CD14-positive monocyte (primary cell): ENCODE measurements around the gene PIP5K1B. TPM values are rescaled to one million over a fixed set of nuclear protein-coding genes. Genes with fewer than 3 reads are reported as not detected.

ENCODE experiments used
- DNase-seq, 3 donors: peaks; one replicate each; pipeline ENCODE4 v3.0.0-alpha.2; 2011 to 2022
- H2AFZ ChIP-seq: 2 replicates; pipeline ENCODE4 v1.6.0; 2012; ENCODE audit warnings: mild to moderate bottlenecking, low read depth, low read length, inconsistent platforms; ENCODE audit not compliant: insufficient read depth, poor library complexity, severe bottlenecking
- H3K27ac ChIP-seq, 2 donors: 1 replicate in 1 of 2; 2 replicates in 1 of 2; pipeline ENCODE4 v1.5.1; 2012 to 2013; ENCODE audit warnings: low read length in 2 of 2, control low read depth in 1 of 2, inconsistent platforms in 1 of 2, low read depth in 1 of 2, mild to moderate bottlenecking in 1 of 2
- H3K27me3 ChIP-seq, 2 donors: one replicate each; pipeline versions ENCODE4 v1.6.0 to v1.6.1; 2011 to 2013; ENCODE audit warnings: low read length in 2 of 2; ENCODE audit not compliant: control insufficient read depth in 2 of 2, insufficient read depth in 2 of 2
- H3K36me3 ChIP-seq, 2 donors: replicated peaks in 1 of 2; 1 replicate in 1 of 2; 2 replicates in 1 of 2; pipeline versions ENCODE4 v1.5.1 to v1.6.1; 2012 to 2013; ENCODE audit warnings: low read length in 2 of 2, control low read depth in 1 of 2, inconsistent platforms in 1 of 2, mild to moderate bottlenecking in 1 of 2; ENCODE audit not compliant: insufficient read depth in 2 of 2, control insufficient read depth in 1 of 2
- H3K4me1 ChIP-seq, 2 donors: 1 replicate in 1 of 2; 2 replicates in 1 of 2; pipeline versions ENCODE4 v1.5.1 to v1.6.1; 2012 to 2013; ENCODE audit warnings: low read length in 2 of 2, control low read depth in 1 of 2, inconsistent platforms in 1 of 2, mild to moderate bottlenecking in 1 of 2, moderate library complexity in 1 of 2; ENCODE audit not compliant: insufficient read depth in 2 of 2, control insufficient read depth in 1 of 2
- H3K4me2 ChIP-seq: replicated peaks from 2 replicates; pipeline ENCODE3; 2012; ENCODE audit warnings: low read length, moderate library complexity, mild to moderate bottlenecking; ENCODE audit not compliant: poor library complexity, severe bottlenecking; ENCODE audit errors: extremely low read depth
- H3K4me3 ChIP-seq, 3 experiments: fragments of 200-600 bp in 1 of 3; sonication (generic) in 1 of 3; replicated peaks in 1 of 3; 1 replicate in 2 of 3; 2 replicates in 1 of 3; pipeline ENCODE4 v1.5.1; 2011 to 2013; ENCODE audit warnings: low read length in 3 of 3, mild to moderate bottlenecking in 3 of 3, control low read depth in 2 of 3, low read depth in 2 of 3, inconsistent platforms in 1 of 3, moderate library complexity in 1 of 3
- H3K79me2 ChIP-seq: 2 replicates; pipeline ENCODE4 v1.6.0; 2012; ENCODE audit warnings: mild to moderate bottlenecking, control low read depth, inconsistent platforms, low read length, moderate library complexity; ENCODE audit not compliant: insufficient read depth
- H3K9ac ChIP-seq: 2 replicates; pipeline ENCODE4 v1.6.0; 2017; ENCODE audit warnings: low read length, mild to moderate bottlenecking; ENCODE audit not compliant: insufficient read depth, poor library complexity, severe bottlenecking
- H3K9me3 ChIP-seq, 2 donors: replicated peaks in 1 of 2; 1 replicate in 1 of 2; 2 replicates in 1 of 2; pipeline versions ENCODE4 v1.5.1 to v1.6.1; 2012 to 2013; ENCODE audit warnings: low read length in 2 of 2, control low read depth in 1 of 2; ENCODE audit not compliant: control insufficient read depth in 1 of 2, insufficient read depth in 1 of 2
- H4K20me1 ChIP-seq: 2 replicates; pipeline ENCODE4 v1.6.0; 2012; ENCODE audit warnings: mild to moderate bottlenecking, low read length, control low read depth, moderate library complexity; ENCODE audit not compliant: insufficient read depth
- H3K27ac Mint-ChIP-seq, 7 donors: one replicate each; pipeline ENCODE4 v1.8.0; 2020; ENCODE audit warnings: mild to moderate bottlenecking in 7 of 7, mixed read lengths in 7 of 7, moderate library complexity in 6 of 7, inconsistent platforms in 2 of 7
- H3K27me3 Mint-ChIP-seq, 3 donors: one replicate each; pipeline ENCODE4 v1.8.0; 2021 to 2022; ENCODE audit warnings: low read depth in 3 of 3, mild to moderate bottlenecking in 3 of 3, mixed read lengths in 3 of 3, moderate library complexity in 3 of 3, inconsistent platforms in 1 of 3
- H3K36me3 Mint-ChIP-seq, 2 donors: one replicate each; pipeline ENCODE4 v1.8.0; 2020; ENCODE audit warnings: mixed read lengths in 2 of 2, inconsistent platforms in 1 of 2, mild to moderate bottlenecking in 1 of 2
- H3K4me1 Mint-ChIP-seq: one replicate; pipeline ENCODE4 v1.8.0; 2020; ENCODE audit warnings: mild to moderate bottlenecking, mixed read lengths
- H3K4me3 Mint-ChIP-seq, 2 donors: one replicate each; pipeline ENCODE4 v1.8.0; 2020; ENCODE audit warnings: mild to moderate bottlenecking in 2 of 2, mixed read lengths in 2 of 2, moderate library complexity in 1 of 2
- H3K9me3 Mint-ChIP-seq, 7 donors: one replicate each; pipeline ENCODE4 v1.8.0; 2020 to 2022; ENCODE audit warnings: mixed read lengths in 7 of 7, mild to moderate bottlenecking in 6 of 7, moderate library complexity in 6 of 7, inconsistent platforms in 2 of 7
- WGBS: methylation state at CpG from one replicate; pipeline ENCODE4 v1.1.5; 2013; ENCODE audit warnings: missing lambda C conversion rate; ENCODE audit not compliant: insufficient coverage; 5-methylcytosine and 5-hydroxymethylcytosine counted together
- intact Hi-C, 2 donors: fragments of 100-400 bp; cut with micrococcal nuclease; formaldehyde crosslinking; loops; one replicate each; pipeline versions ENCODE4 v1.15.0 to v1.15.1; 2023
- polyA plus RNA-seq, 3 donors: library from polyadenylated mRNA; depleted of rRNA in 1 of 3; unstranded in 2 of 3; stranded (reverse) in 1 of 3; fragments of 300-500 nt in 2 of 3; fragments of >200 nt in 1 of 3; fragmentation: Illumina TruSeq in 2 of 3; gene quantifications; 1 replicate in 2 of 3; 2 replicates in 1 of 3; pipeline ENCODE4 v1.2.3, GENCODE V29; 2012 to 2021
- TF ChIP-seq, protein P1 (sequence below): fragments of 200-600 bp; IDR thresholded peaks from one replicate; pipeline ENCODE4 v1.8.0; 2022; ENCODE audit warnings: antibody characterized with exemption, mild to moderate bottlenecking

The PIP5K1B gene
- polyA plus RNA-seq, 3 donors, result 0.18 to 4.1 (median 0.87) TPM

DNA sequence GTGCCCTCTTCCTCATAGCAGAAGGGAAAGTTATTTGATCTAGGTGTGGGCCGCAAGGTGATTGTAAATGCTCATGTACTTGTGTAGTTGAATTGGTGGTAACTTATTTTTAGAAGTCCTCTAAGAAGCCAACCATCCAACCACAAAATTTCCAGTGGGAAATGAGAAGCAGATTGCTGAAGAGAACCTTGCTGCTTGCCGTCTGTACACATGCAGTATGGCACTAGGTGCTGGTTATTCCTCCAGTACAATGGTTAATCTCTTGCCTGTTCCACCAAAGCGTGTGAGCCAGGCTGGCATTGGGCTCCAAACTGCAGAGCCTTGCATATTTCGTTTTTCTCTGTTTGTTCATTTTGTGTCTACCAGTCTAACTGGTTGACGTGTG lies 28.0 kb downstream of the PIP5K1B start:
- Histone ChIP-seq H3K4me3 (no peak overlapping the region), H4K20me1 (no peaks in the 10 kb centered on the region), H3K36me3 (no peaks in the 10 kb centered on the region), H3K27me3 (no peaks in the 10 kb centered on the region), H3K27ac (no peak overlapping the region), H2AFZ (no peak overlapping the region), H3K79me2 (no peaks in the 10 kb centered on the region), H3K9me3 (no peaks in the 10 kb centered on the region), H3K9ac (no peak overlapping the region), H3K4me1 (no peaks in the 10 kb centered on the region), H3K4me2 (no peak overlapping the region)
- no peak for DNase-seq
- Mint-ChIP-seq H3K27me3 (peaks cover 0 to 2% (median 0%) of the 10 kb centered on the region in 3 donors), H3K36me3 (peaks cover 3 to 13% of the 10 kb centered on the region in 2 donors), H3K27ac (no peak overlapping the region), H3K4me3 (no peak overlapping the region), H3K9me3 (peaks cover 0 to under 1% (median 0%) of the 10 kb centered on the region in 7 donors), H3K4me1 (peaks cover 1% of the 10 kb centered on the region)
- intact Hi-C loops, result no loop called here
- TF ChIP-seq, protein P1, sequence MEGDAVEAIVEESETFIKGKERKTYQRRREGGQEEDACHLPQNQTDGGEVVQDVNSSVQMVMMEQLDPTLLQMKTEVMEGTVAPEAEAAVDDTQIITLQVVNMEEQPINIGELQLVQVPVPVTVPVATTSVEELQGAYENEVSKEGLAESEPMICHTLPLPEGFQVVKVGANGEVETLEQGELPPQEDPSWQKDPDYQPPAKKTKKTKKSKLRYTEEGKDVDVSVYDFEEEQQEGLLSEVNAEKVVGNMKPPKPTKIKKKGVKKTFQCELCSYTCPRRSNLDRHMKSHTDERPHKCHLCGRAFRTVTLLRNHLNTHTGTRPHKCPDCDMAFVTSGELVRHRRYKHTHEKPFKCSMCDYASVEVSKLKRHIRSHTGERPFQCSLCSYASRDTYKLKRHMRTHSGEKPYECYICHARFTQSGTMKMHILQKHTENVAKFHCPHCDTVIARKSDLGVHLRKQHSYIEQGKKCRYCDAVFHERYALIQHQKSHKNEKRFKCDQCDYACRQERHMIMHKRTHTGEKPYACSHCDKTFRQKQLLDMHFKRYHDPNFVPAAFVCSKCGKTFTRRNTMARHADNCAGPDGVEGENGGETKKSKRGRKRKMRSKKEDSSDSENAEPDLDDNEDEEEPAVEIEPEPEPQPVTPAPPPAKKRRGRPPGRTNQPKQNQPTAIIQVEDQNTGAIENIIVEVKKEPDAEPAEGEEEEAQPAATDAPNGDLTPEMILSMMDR, result no peak
- WGBS, result 87% methylated on average over 3 of the region's 5 CpGs

DNA sequence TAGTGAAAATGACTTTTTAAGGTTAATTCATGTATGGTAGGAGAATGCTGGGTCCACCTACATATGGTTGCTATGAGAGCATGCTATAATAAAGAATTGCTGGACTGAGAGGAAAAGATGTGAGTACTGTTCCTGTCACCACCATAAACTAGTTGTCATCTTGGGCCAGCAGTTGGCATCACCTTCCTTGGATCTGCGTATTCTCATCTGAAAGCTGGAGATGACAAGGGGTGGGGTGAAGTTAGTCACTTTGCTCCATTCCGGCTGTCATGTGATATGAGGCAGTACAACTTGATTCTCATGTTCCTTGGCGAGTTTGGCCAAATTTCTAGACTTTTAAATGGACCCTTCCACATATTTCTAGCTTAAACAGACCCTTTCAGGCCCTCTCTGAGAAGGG lies 33.3 kb downstream of the PIP5K1B start:
- H3K36me3 ChIP-seq, result no peaks in the 10 kb centered on the region
- no peaks in the 10 kb centered on the region for H4K20me1 ChIP-seq
- no peak for DNase-seq
- Mint-ChIP-seq H3K4me1 (peaks cover 27% of the 10 kb centered on the region), H3K9me3 (no peaks in the 10 kb centered on the region), H3K27ac (no peak overlapping the region), H3K36me3 (peaks cover 4 to 7% of the 10 kb centered on the region in 2 donors), H3K4me3 (no peak overlapping the region), H3K27me3 (peaks cover 0 to 2% (median 0%) of the 10 kb centered on the region in 3 donors)
- peaks cover 4% of the 10 kb centered on the region for H3K79me2 ChIP-seq
- TF ChIP-seq, protein P1, result no peak
- H3K27me3 ChIP-seq, result no peaks in the 10 kb centered on the region
- H3K27ac ChIP-seq, result no peak overlapping the region
- H3K9me3 ChIP-seq, result no peaks in the 10 kb centered on the region
- H3K4me2 ChIP-seq, result no peak overlapping the region
- no peak overlapping the region for H3K9ac ChIP-seq
- H2AFZ ChIP-seq, result no peak overlapping the region
- intact Hi-C loops, result no loop called here
- no peak overlapping the region for H3K4me3 ChIP-seq
- H3K4me1 ChIP-seq, result peaks cover 5 to 6% of the 10 kb centered on the region in 2 donors
- 100% methylated on average over 1 of the region's 3 CpGs for WGBS
